ENCODE data around the gene CHSY1.

Gene CHSY1

DNA sequence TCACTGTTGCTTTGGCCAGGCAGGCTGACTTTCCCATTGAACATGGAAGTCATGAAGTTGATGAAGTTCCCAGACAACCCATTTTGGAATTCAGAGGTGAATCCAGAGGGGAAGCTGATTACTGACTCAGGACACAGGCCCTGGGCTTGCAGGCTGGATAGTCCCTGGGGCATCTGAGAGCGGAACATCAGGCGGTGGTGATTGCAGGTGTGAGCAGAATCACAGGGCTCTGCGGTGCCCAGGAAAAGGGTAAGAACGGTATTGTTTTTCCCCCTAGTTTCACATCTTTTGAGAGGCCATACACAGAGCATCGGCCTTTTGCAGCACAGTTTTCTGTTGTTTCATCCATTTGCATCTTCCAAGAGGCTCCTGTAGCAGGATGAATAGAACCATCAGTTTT is 104.7 kb downstream of the CHSY1 start:
- TF ChIP-seq, protein P1, sequence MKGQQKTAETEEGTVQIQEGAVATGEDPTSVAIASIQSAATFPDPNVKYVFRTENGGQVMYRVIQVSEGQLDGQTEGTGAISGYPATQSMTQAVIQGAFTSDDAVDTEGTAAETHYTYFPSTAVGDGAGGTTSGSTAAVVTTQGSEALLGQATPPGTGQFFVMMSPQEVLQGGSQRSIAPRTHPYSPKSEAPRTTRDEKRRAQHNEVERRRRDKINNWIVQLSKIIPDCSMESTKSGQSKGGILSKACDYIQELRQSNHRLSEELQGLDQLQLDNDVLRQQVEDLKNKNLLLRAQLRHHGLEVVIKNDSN (IDR thresholded peaks at IDR 0.05), result no peak
- TF ChIP-seq CEBPB (IDR thresholded peaks at IDR 0.05), result no peak

DNA sequence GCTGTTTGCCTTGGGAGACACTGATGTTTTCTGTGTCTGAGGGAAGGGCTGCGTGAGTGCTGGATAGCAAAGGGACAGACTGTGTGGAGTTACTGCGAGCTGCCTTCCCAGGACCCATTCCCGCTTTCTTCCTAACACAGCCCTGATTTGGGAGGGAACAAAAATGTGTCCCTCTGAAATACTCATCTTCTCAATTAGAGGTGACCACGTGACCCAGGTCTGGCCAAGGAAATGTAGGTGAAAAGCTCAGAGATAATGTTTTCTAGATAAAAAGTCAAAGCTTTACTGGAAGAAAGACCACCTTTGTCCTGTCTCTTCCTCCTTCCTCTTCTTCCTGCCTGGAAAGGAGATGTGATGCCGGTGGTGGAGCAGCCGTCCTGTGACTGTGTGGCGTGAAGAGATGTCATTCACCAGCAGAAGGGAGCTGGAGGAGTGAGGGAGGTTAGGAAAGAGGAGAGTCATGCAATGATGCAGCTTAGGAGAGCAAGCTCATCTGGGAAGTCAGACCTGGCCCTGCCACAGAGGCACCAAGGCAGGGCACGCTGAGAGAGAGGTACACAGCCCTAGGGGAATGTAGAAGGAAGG is 105.6 kb downstream of the CHSY1 start:
- TF ChIP-seq TCF12 (IDR thresholded peaks at IDR 0.05; ENCODE audit: low read depth) (no peak), TEAD4 (IDR thresholded peaks at IDR 0.05) (no peak), EGR1 (IDR thresholded peaks at IDR 0.05) (no peak), CEBPB (IDR thresholded peaks at IDR 0.05) (no peak), ZBTB7A (IDR thresholded peaks at IDR 0.05; ENCODE audit: low read depth) (no peak), TAF1 (IDR thresholded peaks at IDR 0.05; ENCODE audit: low read depth) (no peak), FOXM1 (IDR thresholded peaks at IDR 0.05; ENCODE audit: borderline replicate concordance, low read depth) (no peak)
- TF ChIP-seq, protein P2, sequence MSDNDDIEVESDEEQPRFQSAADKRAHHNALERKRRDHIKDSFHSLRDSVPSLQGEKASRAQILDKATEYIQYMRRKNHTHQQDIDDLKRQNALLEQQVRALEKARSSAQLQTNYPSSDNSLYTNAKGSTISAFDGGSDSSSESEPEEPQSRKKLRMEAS (IDR thresholded peaks at IDR 0.05), result no peak
- TF ChIP-seq, protein P1 (IDR thresholded peaks at IDR 0.05), result no peak
- TF ChIP-seq, protein P3, sequence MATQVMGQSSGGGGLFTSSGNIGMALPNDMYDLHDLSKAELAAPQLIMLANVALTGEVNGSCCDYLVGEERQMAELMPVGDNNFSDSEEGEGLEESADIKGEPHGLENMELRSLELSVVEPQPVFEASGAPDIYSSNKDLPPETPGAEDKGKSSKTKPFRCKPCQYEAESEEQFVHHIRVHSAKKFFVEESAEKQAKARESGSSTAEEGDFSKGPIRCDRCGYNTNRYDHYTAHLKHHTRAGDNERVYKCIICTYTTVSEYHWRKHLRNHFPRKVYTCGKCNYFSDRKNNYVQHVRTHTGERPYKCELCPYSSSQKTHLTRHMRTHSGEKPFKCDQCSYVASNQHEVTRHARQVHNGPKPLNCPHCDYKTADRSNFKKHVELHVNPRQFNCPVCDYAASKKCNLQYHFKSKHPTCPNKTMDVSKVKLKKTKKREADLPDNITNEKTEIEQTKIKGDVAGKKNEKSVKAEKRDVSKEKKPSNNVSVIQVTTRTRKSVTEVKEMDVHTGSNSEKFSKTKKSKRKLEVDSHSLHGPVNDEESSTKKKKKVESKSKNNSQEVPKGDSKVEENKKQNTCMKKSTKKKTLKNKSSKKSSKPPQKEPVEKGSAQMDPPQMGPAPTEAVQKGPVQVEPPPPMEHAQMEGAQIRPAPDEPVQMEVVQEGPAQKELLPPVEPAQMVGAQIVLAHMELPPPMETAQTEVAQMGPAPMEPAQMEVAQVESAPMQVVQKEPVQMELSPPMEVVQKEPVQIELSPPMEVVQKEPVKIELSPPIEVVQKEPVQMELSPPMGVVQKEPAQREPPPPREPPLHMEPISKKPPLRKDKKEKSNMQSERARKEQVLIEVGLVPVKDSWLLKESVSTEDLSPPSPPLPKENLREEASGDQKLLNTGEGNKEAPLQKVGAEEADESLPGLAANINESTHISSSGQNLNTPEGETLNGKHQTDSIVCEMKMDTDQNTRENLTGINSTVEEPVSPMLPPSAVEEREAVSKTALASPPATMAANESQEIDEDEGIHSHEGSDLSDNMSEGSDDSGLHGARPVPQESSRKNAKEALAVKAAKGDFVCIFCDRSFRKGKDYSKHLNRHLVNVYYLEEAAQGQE (IDR thresholded peaks at IDR 0.05; ENCODE audit: low read depth), result no peak

DNA sequence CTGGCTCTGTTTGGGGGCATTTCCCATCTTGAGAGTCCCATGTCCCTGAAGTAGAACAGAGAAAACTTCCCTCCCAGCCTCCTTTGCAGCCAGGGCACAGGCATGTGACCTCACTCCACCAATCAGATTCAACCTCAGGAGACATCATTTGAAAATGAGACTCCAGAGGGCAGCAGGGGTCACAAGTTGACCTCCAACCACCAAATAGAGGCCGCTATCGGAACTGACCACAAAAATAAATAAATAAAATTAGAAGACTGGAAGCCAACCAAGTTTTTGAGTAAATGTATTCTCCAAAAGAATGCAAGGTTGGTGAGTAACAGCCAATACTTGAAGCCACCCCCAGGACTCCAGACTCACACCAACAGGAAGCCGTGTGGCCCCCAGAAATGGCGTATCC is 106.5 kb downstream of the CHSY1 start:
- TF ChIP-seq TEAD4 (IDR thresholded peaks at IDR 0.05) (no peak), EGR1 (IDR thresholded peaks at IDR 0.05) (no peak), YY1 (IDR thresholded peaks at IDR 0.05; ENCODE audit: low read depth) (no peak), EP300 (IDR thresholded peaks at IDR 0.05; ENCODE audit: borderline replicate concordance) (no peak), CEBPB (IDR thresholded peaks at IDR 0.05) (no peak)
- TF ChIP-seq, protein P1 (IDR thresholded peaks at IDR 0.05), result peak; percentile 81
- TF ChIP-seq, protein P2 (IDR thresholded peaks at IDR 0.05), result no peak

DNA sequence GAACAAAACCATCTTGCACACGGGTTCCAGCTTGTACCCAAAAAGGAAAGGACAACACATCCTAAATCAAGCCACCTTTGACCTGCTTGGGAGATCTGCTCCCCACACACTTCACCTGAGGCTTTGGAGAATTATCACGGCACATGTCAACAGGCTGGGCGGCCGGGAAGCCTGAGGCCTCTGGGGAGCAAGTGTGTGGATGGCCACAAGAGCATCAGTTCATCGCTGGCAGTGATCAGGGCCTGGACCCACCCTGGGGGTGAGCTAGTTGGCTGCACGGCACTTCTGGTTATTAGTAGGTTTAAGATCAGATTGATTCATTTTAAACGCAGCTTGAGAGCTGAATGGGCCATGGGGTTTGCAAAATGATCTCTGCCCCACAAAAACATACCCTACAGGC is 108.5 kb downstream of the CHSY1 start:
- TF ChIP-seq RAD21 (IDR thresholded peaks at IDR 0.05; ENCODE audit: low read depth) (no peak), FOXM1 (IDR thresholded peaks at IDR 0.05; ENCODE audit: borderline replicate concordance, low read depth) (no peak), ZBTB7A (IDR thresholded peaks at IDR 0.05; ENCODE audit: low read depth) (no peak), TEAD4 (IDR thresholded peaks at IDR 0.05) (no peak), CEBPB (IDR thresholded peaks at IDR 0.05) (no peak), CREB1 (IDR thresholded peaks at IDR 0.05; ENCODE audit: low read depth) (no peak), NFIC (IDR thresholded peaks at IDR 0.05) (no peak)
- TF ChIP-seq, protein P3 (IDR thresholded peaks at IDR 0.05; ENCODE audit: low read depth), result no peak
- TF ChIP-seq, protein P2 (IDR thresholded peaks at IDR 0.05), result no peak

DNA sequence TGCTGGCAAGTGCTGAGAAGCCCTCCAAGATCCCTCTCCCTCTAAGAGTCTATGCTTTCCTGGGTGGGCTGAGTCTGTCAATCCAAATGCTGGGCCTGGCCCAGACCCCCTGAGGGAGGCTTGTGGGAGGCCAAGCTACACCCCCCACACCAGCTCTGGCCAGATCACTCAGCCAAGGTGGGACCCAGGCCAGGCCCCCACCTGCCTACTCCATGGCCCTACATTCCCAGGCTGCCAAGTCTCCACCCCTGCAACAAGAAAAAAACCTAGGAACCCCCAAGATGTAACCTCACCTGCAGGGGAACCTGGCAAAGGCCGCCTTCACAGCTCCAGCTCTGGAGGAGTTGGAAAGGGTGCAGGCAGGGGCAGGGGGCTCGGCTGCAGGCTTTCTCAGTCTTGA is 109.1 kb downstream of the CHSY1 start:
- TF ChIP-seq, protein P3 (IDR thresholded peaks at IDR 0.05; ENCODE audit: low read depth), result no peak
- TF ChIP-seq, protein P1 (IDR thresholded peaks at IDR 0.05), result no peak
- TF ChIP-seq CREB1 (IDR thresholded peaks at IDR 0.05; ENCODE audit: low read depth) (no peak), FOXM1 (IDR thresholded peaks at IDR 0.05; ENCODE audit: borderline replicate concordance, low read depth) (no peak), TAF1 (IDR thresholded peaks at IDR 0.05; ENCODE audit: low read depth) (no peak), YY1 (IDR thresholded peaks at IDR 0.05; ENCODE audit: low read depth) (no peak), TEAD4 (IDR thresholded peaks at IDR 0.05) (no peak), EP300 (IDR thresholded peaks at IDR 0.05; ENCODE audit: borderline replicate concordance) (no peak), TCF12 (IDR thresholded peaks at IDR 0.05; ENCODE audit: low read depth) (no peak), CEBPB (IDR thresholded peaks at IDR 0.05) (no peak), RAD21 (IDR thresholded peaks at IDR 0.05; ENCODE audit: low read depth) (no peak), NFIC (IDR thresholded peaks at IDR 0.05) (no peak), ZBTB7A (IDR thresholded peaks at IDR 0.05; ENCODE audit: low read depth) (no peak), EGR1 (IDR thresholded peaks at IDR 0.05) (no peak)
- TF ChIP-seq, protein P2 (IDR thresholded peaks at IDR 0.05), result no peak

Measured in Ishikawa (cell line).